ENCODE data around the gene JMJD8.

- no peak for TF ChIP-seq CTCF (IDR thresholded peaks at IDR 0.05 in 4 of 5, conservative IDR thresholded peaks at IDR 0.05 in 1 of 5)
- TF ChIP-seq POLR2A (IDR thresholded peaks at IDR 0.05): no peak
Measured at GRCh38 chr16:732936-733335, 48.8 kb upstream of the JMJD8 start.
